ENCODE results near the gene HIRA. TPM values are rescaled to one million over a fixed set of nuclear protein-coding genes. Genes with fewer than 3 reads are reported as not detected.

Gene HIRA
- total RNA-seq, 1 donor from 2014 or later: 43.3 TPM

DNA sequence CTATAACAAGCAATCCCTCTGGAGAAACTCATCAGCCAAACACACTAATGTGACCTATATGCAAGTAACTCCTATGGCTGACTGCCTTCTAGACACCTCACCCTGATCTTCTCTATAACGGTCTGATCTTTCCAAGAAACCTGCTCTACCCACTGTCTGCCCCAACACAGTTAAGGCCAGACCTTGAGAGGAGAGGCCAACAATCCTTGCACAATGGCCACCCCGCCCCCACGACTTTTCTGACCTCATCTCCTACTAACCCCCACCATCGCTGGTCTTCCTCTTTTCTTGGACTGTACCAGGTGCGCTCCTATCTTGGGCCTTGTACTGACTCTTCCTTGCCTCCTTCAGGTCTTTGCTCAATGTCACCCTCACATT, 12.5 kb downstream of the HIRA start:
- Mint-ChIP-seq H3K9me3 (peaks cover 5% of the 10 kb centered on the region), H3K4me1 (ENCODE audit: unreplicated experiment) (peaks cover 20% of the 10 kb centered on the region), H3K4me3 (no peak overlapping the region), H3K27me3 (no peaks in the 10 kb centered on the region), H3K36me3 (peaks cover 4% of the 10 kb centered on the region), H3K27ac (no peak overlapping the region)
- no peak for DNase-seq (ENCODE audit: extremely low spot score, unreplicated experiment)
- TF ChIP-seq, protein P1, sequence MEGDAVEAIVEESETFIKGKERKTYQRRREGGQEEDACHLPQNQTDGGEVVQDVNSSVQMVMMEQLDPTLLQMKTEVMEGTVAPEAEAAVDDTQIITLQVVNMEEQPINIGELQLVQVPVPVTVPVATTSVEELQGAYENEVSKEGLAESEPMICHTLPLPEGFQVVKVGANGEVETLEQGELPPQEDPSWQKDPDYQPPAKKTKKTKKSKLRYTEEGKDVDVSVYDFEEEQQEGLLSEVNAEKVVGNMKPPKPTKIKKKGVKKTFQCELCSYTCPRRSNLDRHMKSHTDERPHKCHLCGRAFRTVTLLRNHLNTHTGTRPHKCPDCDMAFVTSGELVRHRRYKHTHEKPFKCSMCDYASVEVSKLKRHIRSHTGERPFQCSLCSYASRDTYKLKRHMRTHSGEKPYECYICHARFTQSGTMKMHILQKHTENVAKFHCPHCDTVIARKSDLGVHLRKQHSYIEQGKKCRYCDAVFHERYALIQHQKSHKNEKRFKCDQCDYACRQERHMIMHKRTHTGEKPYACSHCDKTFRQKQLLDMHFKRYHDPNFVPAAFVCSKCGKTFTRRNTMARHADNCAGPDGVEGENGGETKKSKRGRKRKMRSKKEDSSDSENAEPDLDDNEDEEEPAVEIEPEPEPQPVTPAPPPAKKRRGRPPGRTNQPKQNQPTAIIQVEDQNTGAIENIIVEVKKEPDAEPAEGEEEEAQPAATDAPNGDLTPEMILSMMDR (conservative IDR thresholded peaks at IDR 0.05): no peak

DNA sequence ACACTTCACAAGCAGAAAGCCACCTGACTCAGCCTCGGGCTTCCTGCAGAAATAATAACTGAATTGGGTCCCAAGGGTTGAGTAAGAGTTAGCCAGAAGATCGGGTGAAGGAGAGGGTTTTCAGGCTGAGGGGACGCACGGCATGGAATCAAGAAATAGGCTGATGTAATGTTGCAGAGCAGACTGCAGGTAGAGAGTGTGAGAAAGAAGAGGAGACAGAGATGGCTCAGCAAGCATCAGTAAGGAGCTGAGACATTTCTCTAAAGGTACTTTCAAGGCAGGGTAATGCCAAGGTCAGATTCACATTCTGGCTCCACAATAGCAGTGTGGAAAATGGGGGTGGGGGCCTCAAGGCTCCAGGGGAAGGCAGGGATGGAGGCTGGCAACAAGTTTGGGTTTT, 18.6 kb downstream of the HIRA start:
- Mint-ChIP-seq H3K9me3 (peaks cover 7% of the 10 kb centered on the region), H3K27ac (peak overlapping the region; percentile 5), H3K4me1 (ENCODE audit: unreplicated experiment) (peaks cover 13% of the 10 kb centered on the region), H3K36me3 (peaks cover 9% of the 10 kb centered on the region), H3K27me3 (no peaks in the 10 kb centered on the region), H3K4me3 (no peak overlapping the region)
- DNase-seq (ENCODE audit: extremely low spot score, unreplicated experiment): no peak
- TF ChIP-seq, protein P1 (conservative IDR thresholded peaks at IDR 0.05): no peak

DNA sequence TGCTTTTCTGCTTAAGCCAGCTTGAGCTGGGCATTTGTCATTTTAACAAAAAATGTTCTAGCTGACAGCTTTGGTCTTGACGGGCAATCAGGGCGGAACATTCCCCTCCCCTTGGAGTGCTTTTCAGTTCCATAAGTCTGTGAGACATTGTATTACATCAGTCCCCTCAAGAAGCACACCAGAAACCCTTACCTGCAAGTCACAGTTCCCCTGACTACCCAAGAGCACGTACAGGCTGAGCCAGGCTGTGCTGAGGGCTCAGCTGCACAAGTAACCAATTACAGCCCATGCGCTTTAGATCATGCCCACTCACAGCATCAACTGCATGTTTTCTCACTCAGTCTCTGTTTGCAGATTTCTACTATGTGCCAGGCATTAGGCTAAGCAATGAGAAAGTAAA, 19.1 kb downstream of the HIRA start:
- Mint-ChIP-seq H3K27ac (peak overlapping the region; percentile 5), H3K4me3 (no peak overlapping the region), H3K27me3 (no peaks in the 10 kb centered on the region), H3K9me3 (peaks cover 7% of the 10 kb centered on the region), H3K4me1 (ENCODE audit: unreplicated experiment) (peaks cover 16% of the 10 kb centered on the region), H3K36me3 (peaks cover 9% of the 10 kb centered on the region)
- TF ChIP-seq, protein P1 (conservative IDR thresholded peaks at IDR 0.05): no peak
- no peak for DNase-seq (ENCODE audit: extremely low spot score, unreplicated experiment)

DNA sequence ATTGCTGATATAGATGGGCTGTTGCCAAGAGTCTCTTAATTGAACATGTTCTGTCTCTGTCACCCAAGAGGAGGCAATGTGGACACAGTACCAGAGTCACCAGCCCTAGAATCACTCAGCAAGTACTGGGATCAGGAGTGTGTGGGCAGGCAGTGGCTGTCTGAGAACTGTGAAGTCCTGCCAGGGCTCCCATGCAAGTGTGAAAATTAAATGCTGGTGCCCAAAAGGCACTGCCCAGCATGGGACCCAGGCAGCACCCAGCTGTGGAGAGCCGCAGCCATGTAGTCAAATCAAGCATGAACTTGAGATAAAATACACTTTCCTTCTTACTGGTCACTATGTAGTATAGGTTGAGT, 19.9 kb downstream of the HIRA start:
- H3K27me3 Mint-ChIP-seq: no peaks in the 10 kb centered on the region
- H3K36me3 Mint-ChIP-seq: peaks cover 13% of the 10 kb centered on the region
- H3K4me3 Mint-ChIP-seq: no peak overlapping the region
- no peak overlapping the region for H3K27ac Mint-ChIP-seq
- no peak for DNase-seq (ENCODE audit: extremely low spot score, unreplicated experiment)
- TF ChIP-seq, protein P1 (conservative IDR thresholded peaks at IDR 0.05): no peak
- H3K4me1 Mint-ChIP-seq (ENCODE audit: unreplicated experiment): peaks cover 16% of the 10 kb centered on the region
- peaks cover 7% of the 10 kb centered on the region for H3K9me3 Mint-ChIP-seq

DNA sequence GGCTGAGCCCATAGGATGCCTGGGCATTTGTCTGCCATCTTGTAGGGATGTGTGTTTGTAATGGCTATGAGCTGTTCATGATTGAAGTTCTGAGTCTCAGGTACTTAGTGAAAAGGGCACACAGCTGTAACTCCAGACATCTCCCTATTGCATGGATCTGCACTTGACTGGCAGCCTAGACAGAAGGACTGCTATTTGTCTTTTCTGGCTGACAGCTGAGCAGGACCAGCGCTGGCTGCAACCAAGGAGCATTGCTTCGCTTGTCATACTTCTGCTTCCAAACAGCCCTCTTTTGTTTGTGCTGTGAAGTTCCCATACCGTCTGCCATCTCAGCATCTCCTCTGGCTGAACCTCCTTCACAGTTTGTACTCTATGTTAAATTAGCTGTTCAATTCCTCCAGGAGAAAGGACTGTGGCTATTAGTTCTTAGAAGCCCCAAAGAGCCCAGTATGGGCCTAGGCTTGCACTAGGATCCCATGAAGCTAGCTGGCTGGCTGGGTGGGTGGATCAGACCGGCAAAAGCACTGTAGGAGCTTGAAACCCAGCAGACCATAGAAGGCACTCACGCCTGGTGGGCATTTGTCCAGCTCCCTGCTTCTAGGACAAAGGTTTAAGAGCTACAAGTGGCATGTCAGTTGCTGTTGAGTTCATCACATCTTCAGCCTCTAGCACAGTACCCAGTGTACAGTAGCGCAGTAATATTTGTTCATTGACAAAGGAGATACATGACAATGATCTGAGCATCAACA, 20.4 kb downstream of the HIRA start:
- DNase-seq (ENCODE audit: extremely low spot score, unreplicated experiment): no peak
- peaks cover 16% of the 10 kb centered on the region for H3K4me1 Mint-ChIP-seq (ENCODE audit: unreplicated experiment)
- H3K36me3 Mint-ChIP-seq: peaks cover 13% of the 10 kb centered on the region
- H3K4me3 Mint-ChIP-seq: no peak overlapping the region
- TF ChIP-seq, protein P1 (conservative IDR thresholded peaks at IDR 0.05): no peak
- no peaks in the 10 kb centered on the region for H3K27me3 Mint-ChIP-seq
- H3K27ac Mint-ChIP-seq: no peak overlapping the region
- H3K9me3 Mint-ChIP-seq: peaks cover 7% of the 10 kb centered on the region
